H54 (cell line): ENCODE data around the gene SERAC1.
"Not testable (repeated sequence)": the region's sequence is repeated elsewhere in the genome, so short reads cannot be mapped to it uniquely, and the experiment has no call there.

Experiments
- DNase-seq: peaks from one replicate; pipeline ENCODE4 v3.0.0; 2011; ENCODE audit warnings: low spot score, mixed read lengths; ENCODE audit not compliant: insufficient read length
- FAIRE-seq: peaks from 3 replicates; lab custom pipeline; 2011; peaks lifted over from hg19 to GRCh38; lab: Jason Lieb, UNC
- POLR2A ChIP-seq: IDR thresholded peaks from 2 replicates; pipeline ENCODE4 v1.6.1; 2011; ENCODE audit warnings: low read depth, mild to moderate bottlenecking, low read length

SERAC1 gene

GRCh38 chr6:158161566-158162254 is 6.4 kb downstream of the SERAC1 start:
- TF ChIP-seq POLR2A, result no peak
- peak; percentile 41 for FAIRE-seq
- DNase-seq, result no peak

DNA sequence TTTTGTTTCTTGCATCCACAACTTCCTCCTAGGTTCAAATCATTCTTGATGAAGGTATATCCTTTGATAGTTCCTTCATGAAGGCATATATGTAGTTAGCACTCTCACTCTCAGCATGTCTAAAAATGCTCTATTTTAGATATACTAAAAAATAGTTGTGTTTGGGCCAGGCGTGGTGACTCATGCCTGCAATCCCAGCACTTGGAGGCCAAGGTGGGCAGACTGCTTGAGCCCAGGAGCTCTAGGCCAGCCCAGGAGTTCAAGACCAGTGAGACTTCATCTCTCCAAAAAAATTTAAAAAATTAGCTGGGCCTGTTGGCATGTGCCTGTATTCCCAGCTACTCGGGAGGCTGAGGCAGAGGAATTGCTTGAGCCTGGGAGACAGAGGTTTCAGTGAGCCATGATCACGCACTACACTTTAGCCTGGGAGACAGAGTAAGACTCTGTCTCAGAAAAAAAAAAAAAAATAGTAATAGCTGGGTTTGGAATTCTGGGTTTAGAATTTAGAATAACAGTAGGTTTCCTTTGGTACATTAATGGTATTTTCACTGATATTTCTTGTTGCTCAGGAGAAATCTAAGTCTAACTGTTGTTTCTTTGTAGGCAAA is 7.0 kb downstream of the SERAC1 start:
- no peak for TF ChIP-seq POLR2A
- FAIRE-seq (no peak), DNase-seq (no peak)

DNA sequence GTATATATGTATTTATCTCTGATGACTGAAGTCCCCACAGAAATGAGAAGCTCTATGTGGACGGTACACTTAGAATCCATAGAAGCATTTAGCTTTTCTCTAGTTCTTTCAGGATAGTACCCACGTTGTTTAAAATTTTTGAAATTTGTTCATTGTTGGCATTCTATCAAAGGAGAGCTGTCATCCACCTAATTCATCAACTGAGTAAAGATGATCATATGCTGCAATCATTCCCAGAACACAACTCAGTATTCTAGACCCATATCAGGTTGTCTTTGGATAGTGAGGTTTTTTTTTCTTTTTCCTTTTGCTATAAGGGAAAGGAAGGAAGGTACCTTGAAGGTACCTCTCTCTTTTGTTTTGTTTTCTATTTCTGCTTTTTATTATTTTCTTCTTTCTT is 9.3 kb downstream of the SERAC1 start:
- no peak for TF ChIP-seq POLR2A
- no peak for FAIRE-seq
- DNase-seq, result no peak

GRCh38 chr6:158158123-158158522 is 9.9 kb downstream of the SERAC1 start:
- DNase-seq, result no peak
- FAIRE-seq, result no peak
- TF ChIP-seq POLR2A, result no peak

- TF ChIP-seq POLR2A, result no peak
- no peak for DNase-seq
- no peak for FAIRE-seq
Measured at GRCh38 chr6:158157064-158157764, 10.8 kb downstream of the SERAC1 start.

- TF ChIP-seq POLR2A, result no peak
- no peak for FAIRE-seq
Measured at GRCh38 chr6:158154816-158155215, 13.2 kb downstream of the SERAC1 start.

GRCh38 chr6:158153576-158153975 is 14.5 kb downstream of the SERAC1 start:
- no peak for TF ChIP-seq POLR2A
- DNase-seq (no peak), FAIRE-seq (no peak)

More at GRCh38 chr6:158154816-158155215, 13.2 kb downstream of the SERAC1 start:
- no peak for DNase-seq

DNA sequence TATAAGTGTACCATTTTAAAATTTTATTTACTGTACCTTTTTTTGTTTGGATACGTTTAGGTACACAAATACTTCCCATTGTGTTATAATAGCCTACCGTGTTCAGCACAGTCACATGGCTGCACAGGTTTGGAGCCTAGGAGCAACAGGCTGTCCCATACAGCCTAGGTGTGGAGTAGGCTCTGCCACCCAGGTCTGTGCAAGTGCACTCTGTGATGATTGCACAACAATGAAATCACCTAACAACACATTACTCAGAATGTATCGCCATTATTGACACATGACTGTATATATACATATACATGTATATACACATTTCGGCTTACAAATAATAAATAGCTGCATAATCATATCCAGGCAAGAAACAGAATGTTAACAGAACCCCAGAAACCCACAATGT is 15.4 kb downstream of the SERAC1 start:
- DNase-seq, result no peak
- no peak for FAIRE-seq
- no peak for TF ChIP-seq POLR2A

- not testable (repeated sequence) for DNase-seq, FAIRE-seq
Measured at GRCh38 chr6:158152025-158152424, 16.0 kb downstream of the SERAC1 start.

DNA sequence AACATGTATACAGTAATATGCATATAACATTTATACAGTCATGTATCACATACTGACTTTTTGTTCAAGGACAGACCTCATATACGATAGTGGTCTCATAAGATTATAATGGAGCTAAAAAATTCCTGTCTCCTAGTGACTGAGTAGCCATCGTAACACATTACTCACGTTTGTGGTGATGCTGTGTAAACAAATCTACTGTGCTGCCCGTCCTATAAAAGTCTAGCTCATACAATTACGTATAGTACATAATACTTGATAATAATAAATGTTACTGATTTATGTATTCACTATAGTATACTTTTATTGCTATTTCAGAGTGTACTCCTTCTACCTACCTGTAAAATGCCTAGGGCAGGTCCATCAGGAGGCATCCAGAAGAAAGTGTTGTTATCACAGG is 17.4 kb downstream of the SERAC1 start:
- peak; percentile 86 for FAIRE-seq

DNA sequence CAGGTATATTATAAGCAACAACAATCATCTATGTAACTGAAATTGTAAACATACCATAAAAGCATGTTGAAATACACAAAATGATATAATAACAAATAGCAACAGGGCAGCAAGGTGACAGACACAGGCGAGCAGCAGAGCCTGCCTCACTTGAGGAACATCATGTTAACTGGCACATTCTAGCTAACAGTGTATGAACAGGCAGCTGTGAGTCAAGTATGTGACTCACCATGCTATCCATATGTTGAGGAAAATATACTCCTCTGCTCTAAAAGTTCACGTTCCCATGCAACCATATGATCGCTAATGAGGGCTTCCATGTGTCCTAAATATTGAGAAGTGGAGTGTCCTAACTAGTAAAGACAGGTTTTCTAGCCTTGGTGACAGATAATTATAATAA is 18.4 kb downstream of the SERAC1 start:
- peak; percentile 18 for DNase-seq
- peak; percentile 94 for FAIRE-seq
- no peak for TF ChIP-seq POLR2A

More for the DNA sequence above, 17.4 kb downstream of the SERAC1 start:
- TF ChIP-seq POLR2A, result no peak
- no peak for DNase-seq

DNA sequence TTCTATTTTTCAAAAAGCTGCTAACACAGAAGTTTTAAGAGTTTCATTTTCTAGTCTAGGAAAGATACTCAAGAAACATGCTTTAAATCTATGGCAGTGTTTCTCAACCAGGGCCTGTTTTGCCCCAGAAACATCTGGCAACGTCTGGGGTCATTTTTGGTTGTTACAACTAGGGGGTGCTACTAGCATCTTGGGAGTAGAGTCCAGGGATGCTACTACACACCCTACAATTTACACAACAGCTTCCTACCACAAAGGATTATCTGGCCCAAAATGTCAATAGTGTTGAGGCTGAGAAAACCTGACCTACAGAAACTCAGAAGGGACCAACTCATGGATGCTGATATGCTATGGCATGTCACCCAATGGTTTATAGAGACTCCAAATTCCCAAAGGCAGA is 24.4 kb downstream of the SERAC1 start:
- DNase-seq (no peak), FAIRE-seq (peak; percentile 76)
- TF ChIP-seq POLR2A, result no peak

DNA sequence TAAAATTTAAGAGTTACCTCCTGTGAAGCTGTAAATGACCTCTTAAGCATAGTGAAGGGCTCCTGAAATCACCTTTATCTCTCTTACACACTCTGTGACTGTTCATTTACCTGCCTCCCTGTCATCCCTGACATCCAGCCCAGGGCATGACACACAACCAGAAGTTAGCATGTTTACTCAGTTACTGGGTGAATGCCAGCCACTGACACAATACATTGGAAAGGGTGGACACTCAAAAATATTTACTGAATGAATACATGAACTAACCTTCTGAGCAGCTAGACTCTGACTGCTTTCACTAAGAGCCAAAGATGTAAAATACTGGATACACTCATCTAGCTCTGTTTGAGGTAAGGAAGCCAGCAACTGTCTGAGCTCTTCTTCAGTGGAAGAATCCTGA is 25.3 kb downstream of the SERAC1 start:
- FAIRE-seq (peak; percentile 50), DNase-seq (no peak)
- no peak for TF ChIP-seq POLR2A

DNA sequence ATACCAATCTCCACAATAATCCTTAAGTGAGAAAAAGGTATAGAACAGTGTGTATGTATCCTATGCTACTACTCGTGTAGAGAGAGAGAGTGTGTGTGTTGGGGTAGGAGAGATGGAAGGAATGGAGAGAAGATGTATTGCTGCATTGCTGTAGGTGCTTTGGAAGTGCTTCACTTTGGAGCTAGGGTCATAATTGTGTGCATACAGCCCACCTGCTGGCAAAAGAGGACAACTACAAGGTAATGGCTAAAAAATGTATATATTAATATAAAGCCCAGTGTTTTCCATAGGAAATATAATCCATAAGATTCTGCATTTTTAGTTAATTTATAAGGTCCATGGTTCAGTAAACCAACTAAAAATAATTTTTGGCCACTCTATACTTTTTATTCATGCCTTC is 36.1 kb downstream of the SERAC1 start:
- peak; percentile 60 for FAIRE-seq
- no peak for DNase-seq

DNA sequence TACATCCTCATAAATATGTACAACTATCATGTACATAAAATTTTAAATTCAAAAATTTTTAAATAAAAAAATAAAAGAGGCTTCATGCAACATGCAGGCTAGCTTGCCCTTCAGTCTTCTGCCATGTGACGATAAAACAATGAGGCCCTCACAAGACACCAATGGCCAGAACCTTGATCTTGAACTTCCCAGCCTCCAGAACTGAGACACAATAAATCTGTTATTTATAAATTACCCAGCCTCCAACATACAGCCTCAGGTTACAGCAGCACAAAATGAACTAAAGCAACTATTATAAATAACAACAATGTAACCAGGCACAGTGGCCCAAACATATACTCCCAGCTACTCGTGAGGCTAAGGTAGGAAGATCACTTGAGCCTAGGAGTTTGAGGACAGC is 42.8 kb downstream of the SERAC1 start:
- FAIRE-seq (no peak), DNase-seq (no peak)
- no peak for TF ChIP-seq POLR2A

More for the DNA sequence above, 36.1 kb downstream of the SERAC1 start:
- no peak for TF ChIP-seq POLR2A
